Activated naive CD4-positive, alpha-beta T cell (primary cell): ENCODE data around the gene SEC61A2.
"Not testable (repeated sequence)": the region's sequence is repeated elsewhere in the genome, so short reads cannot be mapped to it uniquely, and the experiment has no call there.

Experiments
- DNase-seq, 4 experiments: peaks; one replicate each; lab custom pipeline; 2025; lab: John Stamatoyannopoulos, UW

Gene SEC61A2

GRCh38 chr10:12129222-12130111 is at the start of gene SEC61A2:
Gene SEC61A2 (plus strand): TSS chr10:12129677. CDS start chr10:12129788, 111 bp downstream.
- DNase-seq, result peak; percentile 89 to 98 (median 92)

GRCh38 chr10:12081470-12081869 is 48.0 kb upstream of the SEC61A2 start:
- no peak for DNase-seq

GRCh38 chr10:12081879-12082557 is 47.5 kb upstream of the SEC61A2 start:
- DNase-seq, result no peak

GRCh38 chr10:12088919-12089318 is 40.6 kb upstream of the SEC61A2 start:
- no peak for DNase-seq

- DNase-seq, result no peak
Observed at GRCh38 chr10:12091421-12091820, 38.1 kb upstream of the SEC61A2 start.

- not testable (repeated sequence) for DNase-seq
Observed at GRCh38 chr10:12097361-12097760, 32.1 kb upstream of the SEC61A2 start.

GRCh38 chr10:12097791-12098190 is 31.7 kb upstream of the SEC61A2 start:
- DNase-seq, result no peak

- no peak for DNase-seq
Observed at GRCh38 chr10:12098966-12099365, 30.5 kb upstream of the SEC61A2 start.

GRCh38 chr10:12103802-12104201 is 25.7 kb upstream of the SEC61A2 start:
- no peak for DNase-seq

- DNase-seq, result no peak
Observed at GRCh38 chr10:12107781-12108180, 21.7 kb upstream of the SEC61A2 start.

- DNase-seq, result no peak
Observed at GRCh38 chr10:12109286-12109685, 20.2 kb upstream of the SEC61A2 start.

- no peak for DNase-seq
Observed at GRCh38 chr10:12111528-12111927, 17.9 kb upstream of the SEC61A2 start.

GRCh38 chr10:12113627-12114026 is 15.8 kb upstream of the SEC61A2 start:
- no peak for DNase-seq

GRCh38 chr10:12121673-12122072 is 7.8 kb upstream of the SEC61A2 start:
- no peak for DNase-seq

- DNase-seq, result no peak
Observed at GRCh38 chr10:12130237-12130872, 878 bp downstream of the SEC61A2 start.

GRCh38 chr10:12135631-12136030 is 6.2 kb downstream of the SEC61A2 start:
- no peak for DNase-seq

GRCh38 chr10:12140038-12140437 is 10.6 kb downstream of the SEC61A2 start:
- DNase-seq, result no peak

GRCh38 chr10:12144538-12144937 is 15.1 kb downstream of the SEC61A2 start:
- DNase-seq, result no peak

GRCh38 chr10:12150163-12150562 is 20.7 kb downstream of the SEC61A2 start:
- DNase-seq, result no peak

- DNase-seq, result no peak
Observed at GRCh38 chr10:12154516-12154915, 25.0 kb downstream of the SEC61A2 start.

- no peak for DNase-seq
Observed at GRCh38 chr10:12156367-12157123, 27.1 kb downstream of the SEC61A2 start.

- DNase-seq, result no peak
Observed at GRCh38 chr10:12158111-12158510, 28.6 kb downstream of the SEC61A2 start.
